Fibroblast of mammary gland (primary cell): ENCODE data around the gene METTL14.

Source experiments
- DNase-seq: peaks from one replicate; pipeline ENCODE4 v3.0.0-alpha.2; 2010; ENCODE audit warnings: low read depth
- H3K4me3 ChIP-seq: 2 replicates; pipeline ENCODE4 v1.5.1; 2011; ENCODE audit warnings: low read depth, mild to moderate bottlenecking, low read length, moderate library complexity; ENCODE audit not compliant: control insufficient read depth
- TF ChIP-seq, protein P1 (sequence below): conservative IDR thresholded peaks from 2 replicates; pipeline ENCODE4 v1.5.1; 2011; ENCODE audit warnings: low read depth, low read length, inconsistent platforms; ENCODE audit not compliant: control insufficient read depth, insufficient read depth

METTL14 gene

DNA sequence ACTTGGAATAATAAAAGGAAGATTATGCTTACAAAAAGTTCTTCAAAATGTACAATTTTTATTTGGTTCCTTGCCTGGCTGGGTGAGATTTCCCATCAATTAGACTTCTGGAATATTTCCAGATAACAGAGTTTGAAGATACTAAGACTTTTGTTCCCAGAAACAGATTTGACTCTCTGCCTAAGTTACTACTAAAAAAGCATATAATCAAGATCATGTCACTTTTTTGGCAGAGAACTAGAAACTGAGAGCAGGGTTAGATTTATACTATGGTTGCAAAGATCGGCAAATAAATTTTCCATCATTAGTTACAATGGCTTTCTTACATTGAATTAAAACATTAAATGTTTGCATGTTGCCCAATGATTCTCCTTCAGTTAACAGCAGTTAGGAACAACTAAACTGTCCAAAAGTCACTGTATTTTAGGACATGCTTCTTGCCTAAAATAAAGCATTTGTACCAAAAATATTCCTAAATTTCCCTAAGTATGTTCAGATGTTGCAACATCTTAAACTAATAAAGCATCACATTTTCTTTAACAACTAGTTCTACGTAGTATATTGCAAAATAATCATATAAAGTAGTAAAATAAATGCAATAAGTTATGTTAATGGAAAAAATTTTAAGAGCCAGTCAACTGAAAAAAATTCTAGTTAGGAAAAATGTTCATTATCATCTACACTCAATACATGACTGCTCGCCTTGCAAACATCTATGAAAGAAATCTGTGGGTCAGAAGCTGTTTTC, 77.7 kb downstream of the METTL14 start:
- H3K4me3 ChIP-seq, result no peak overlapping the region
- TF ChIP-seq, protein P1, sequence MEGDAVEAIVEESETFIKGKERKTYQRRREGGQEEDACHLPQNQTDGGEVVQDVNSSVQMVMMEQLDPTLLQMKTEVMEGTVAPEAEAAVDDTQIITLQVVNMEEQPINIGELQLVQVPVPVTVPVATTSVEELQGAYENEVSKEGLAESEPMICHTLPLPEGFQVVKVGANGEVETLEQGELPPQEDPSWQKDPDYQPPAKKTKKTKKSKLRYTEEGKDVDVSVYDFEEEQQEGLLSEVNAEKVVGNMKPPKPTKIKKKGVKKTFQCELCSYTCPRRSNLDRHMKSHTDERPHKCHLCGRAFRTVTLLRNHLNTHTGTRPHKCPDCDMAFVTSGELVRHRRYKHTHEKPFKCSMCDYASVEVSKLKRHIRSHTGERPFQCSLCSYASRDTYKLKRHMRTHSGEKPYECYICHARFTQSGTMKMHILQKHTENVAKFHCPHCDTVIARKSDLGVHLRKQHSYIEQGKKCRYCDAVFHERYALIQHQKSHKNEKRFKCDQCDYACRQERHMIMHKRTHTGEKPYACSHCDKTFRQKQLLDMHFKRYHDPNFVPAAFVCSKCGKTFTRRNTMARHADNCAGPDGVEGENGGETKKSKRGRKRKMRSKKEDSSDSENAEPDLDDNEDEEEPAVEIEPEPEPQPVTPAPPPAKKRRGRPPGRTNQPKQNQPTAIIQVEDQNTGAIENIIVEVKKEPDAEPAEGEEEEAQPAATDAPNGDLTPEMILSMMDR, result no peak
- DNase-seq, result no peak
